Ovary (tissue), 9 donors: ENCODE measurements around the gene CAMSAP1. TPM values are rescaled to one million over a fixed set of nuclear protein-coding genes. Genes with fewer than 3 reads are reported as not detected.

Experiments used
- DNase-seq, 5 donors: peaks; one replicate each; pipeline ENCODE4 v3.0.0-alpha.2; 2019 to 2020
- H3K27ac ChIP-seq, 2 donors: fragments of 200-600 bp; one replicate each; pipeline versions ENCODE4 v1.5.1 to v1.8.0; 2019 to 2022
- H3K27me3 ChIP-seq: fragments of 200-600 bp; one replicate; pipeline ENCODE4 v1.8.0; 2022
- H3K36me3 ChIP-seq: fragments of 200-600 bp; sonication (generic); one replicate; pipeline ENCODE4 v1.5.1; 2019
- H3K4me1 ChIP-seq: one replicate; pipeline ENCODE4 v1.8.1; 2013; ENCODE audit warnings: mild to moderate bottlenecking, moderate library complexity; ENCODE audit not compliant: insufficient read depth
- H3K4me3 ChIP-seq: fragments of 200-600 bp; sonication (generic); one replicate; pipeline ENCODE4 v1.5.1; 2017
- H3K9me3 ChIP-seq, 2 donors: fragments of 200-600 bp in 1 of 2; sonication (generic) in 1 of 2; one replicate each; pipeline versions ENCODE4 v1.5.1 to v1.8.1; 2013 to 2019; ENCODE audit warnings: mild to moderate bottlenecking in 1 of 2, moderate library complexity in 1 of 2
- CTCF ChIP-seq, 3 donors: fragments of 450-650 bp in 2 of 3; fragments of 200-600 bp in 1 of 3; IDR thresholded peaks; one replicate each; pipeline versions ENCODE4 v1.5.1 to v1.8.0; 2016 to 2022; ENCODE audit warnings: antibody characterized with exemption in 3 of 3, mild to moderate bottlenecking in 1 of 3
- EP300 ChIP-seq: sonication (generic); formaldehyde crosslinking; IDR thresholded peaks from one replicate; pipeline ENCODE4 v1.6.1; 2017; ENCODE audit warnings: antibody characterized with exemption
- POLR2A ChIP-seq: fragments of 450-650 bp; IDR thresholded peaks from one replicate; pipeline ENCODE4 v1.6.1; 2017; ENCODE audit warnings: antibody characterized with exemption, mild to moderate bottlenecking, moderate library complexity
- WGBS, 3 donors: extraction: QIAGEN DNeasy Blood & Tissue Kit in 1 of 3; methylation state at CpG; one replicate each; pipeline versions ENCODE4 v1.1.5 to v1.1.7; 2013 to 2017; 5-methylcytosine and 5-hydroxymethylcytosine counted together
- intact Hi-C, 4 donors: fragments of 100-400 bp; cut with DNase I; formaldehyde crosslinking; loops; one replicate each; pipeline versions ENCODE4 v1.11.0 to v1.15.1; 2022 to 2023
- polyA plus RNA-seq, 2 donors: library from polyadenylated mRNA; stranded (reverse); fragments of 200-250 nt in 1 of 2; fragments of 350-450 nt in 1 of 2; fragmentation: Illumina TruSeq in 1 of 2; extraction: RNeasy Lipid Tissue Mini Kit (QIAGEN cat#74804) in 1 of 2; gene quantifications; one replicate each; pipeline ENCODE4 v1.2.3, GENCODE V29; 2013 to 2014
- total RNA-seq, 7 donors: library from RNA; depleted of rRNA in 2 of 7; stranded (reverse); fragments of >200 nt in 2 of 7; fragmentation: NEBNext Ultra II Directional in 3 of 7; extraction: Animal tissue kit (Norgen Biotek cat#: 25700) in 3 of 7; gene quantifications; one replicate each; pipeline versions ENCODE4 v1.1.0 to v1.2.4, GENCODE V29; 2016 to 2023
- donor health status: DM: no; HTN: no; CAD: no; lungs with moderate emphysema.
- donor health status: DM: no; HTN: no; CAD: no.
- donor health status: Bipolar disorder and iron deficiency.
- donor health status: DM: yes; HTN: yes; CAD: no.
- donor health status: DM: no; HTN: no; CAD: no.
- donor health status: DM: yes; HTN: yes; CAD: no.

The CAMSAP1 gene
- total and polyA plus RNA-seq, 9 donors = 9.4 to 62.6 (median 38.0) TPM

- Histone ChIP-seq H3K9me3 (no peaks in the 10 kb centered on the region), H3K27me3 (no peaks in the 10 kb centered on the region), H3K4me1 (peaks cover 2% of the 10 kb centered on the region), H3K27ac (no peak overlapping the region), H3K36me3 (no peaks in the 10 kb centered on the region), H3K4me3 (no peak overlapping the region)
- DNase-seq = no peak
- TF ChIP-seq EP300 (no peak), CTCF (IDR thresholded peaks at IDR 0.05) (no peak), POLR2A (no peak)
- intact Hi-C loops = no loop called here
- 75 to 78% (median 76%) methylated on average over 24 of the region's 24 CpGs for WGBS, 3 donors
Measured at GRCh38 chr9:135804581-135805421, 102.5 kb downstream of the CAMSAP1 start.

- DNase-seq = no peak
- intact Hi-C loops = no loop called here
- Histone ChIP-seq H3K9me3 (no peaks in the 10 kb centered on the region), H3K4me3 (no peak overlapping the region), H3K27me3 (no peaks in the 10 kb centered on the region), H3K36me3 (no peaks in the 10 kb centered on the region), H3K4me1 (peaks cover 2% of the 10 kb centered on the region), H3K27ac (no peak overlapping the region)
- 82 to 94% (median 89%) methylated on average over 10 of the region's 10 CpGs for WGBS, 3 donors
- no peak for TF ChIP-seq CTCF (IDR thresholded peaks at IDR 0.05)
- TF ChIP-seq EP300 = no peak
- no peak for TF ChIP-seq POLR2A
Measured at GRCh38 chr9:135803441-135803840, 103.9 kb downstream of the CAMSAP1 start.

- Histone ChIP-seq H3K27ac (no peak overlapping the region), H3K4me3 (no peak overlapping the region), H3K4me1 (peaks cover 2% of the 10 kb centered on the region), H3K36me3 (no peaks in the 10 kb centered on the region), H3K9me3 (no peaks in the 10 kb centered on the region), H3K27me3 (no peaks in the 10 kb centered on the region)
- intact Hi-C loops = no loop called here
- DNase-seq = no peak
- WGBS, 3 donors = 36 to 49% (median 41%) methylated on average over 18 of the region's 18 CpGs
- TF ChIP-seq POLR2A (no peak), EP300 (no peak), CTCF (IDR thresholded peaks at IDR 0.05) (no peak)
Measured at GRCh38 chr9:135802876-135803419, 104.4 kb downstream of the CAMSAP1 start.

GRCh38 chr9:135801070-135801469 lies 106.3 kb downstream of the CAMSAP1 start:
- 87 to 92% (median 88%) methylated on average over 6 of the region's 6 CpGs for WGBS, 3 donors
- Histone ChIP-seq H3K27me3 (no peaks in the 10 kb centered on the region), H3K4me1 (peaks cover 2% of the 10 kb centered on the region), H3K36me3 (no peaks in the 10 kb centered on the region), H3K27ac (no peak overlapping the region), H3K9me3 (no peaks in the 10 kb centered on the region), H3K4me3 (no peak overlapping the region)
- intact Hi-C loops = no loop called here
- TF ChIP-seq EP300 (no peak), POLR2A (no peak), CTCF (IDR thresholded peaks at IDR 0.05) (no peak)
- no peak for DNase-seq
